SIG-M5 treated with dmso at 0.1 percent for 504 hours (cell line): ENCODE data around the gene CEP63.

Experiments used
- DNase-seq: peaks from one replicate; lab custom pipeline; 2025; ENCODE audit not compliant: unreplicated experiment; lab: John Stamatoyannopoulos, UW

The CEP63 gene

GRCh38 chr3:134485718-134486576 lies at the start of gene CEP63, which contains the start of gene ANAPC13:
TSS of gene CEP63 (plus strand) at chr3:134486057. CDS start at chr3:134495321, 9,264 bp downstream.
TSS of gene ANAPC13 (minus strand) at chr3:134485985. CDS start at chr3:134482904, 3,081 bp downstream.
- peak; percentile 98 for DNase-seq

GRCh38 chr3:134437211-134437752 lies 48.6 kb upstream of the CEP63 start:
- DNase-seq: no peak

GRCh38 chr3:134441321-134441720 lies 44.5 kb upstream of the CEP63 start:
- no peak for DNase-seq

- no peak for DNase-seq
Observed at GRCh38 chr3:134441821-134442220, 44.0 kb upstream of the CEP63 start.

GRCh38 chr3:134445095-134445494 lies 40.8 kb upstream of the CEP63 start:
- no peak for DNase-seq

- DNase-seq: no peak
Observed at GRCh38 chr3:134445636-134446035, 40.2 kb upstream of the CEP63 start.

- no peak for DNase-seq
Observed at GRCh38 chr3:134446800-134447199, 39.1 kb upstream of the CEP63 start.

GRCh38 chr3:134447351-134447750 lies 38.5 kb upstream of the CEP63 start:
- DNase-seq: no peak

GRCh38 chr3:134448664-134449063 lies 37.2 kb upstream of the CEP63 start:
- DNase-seq: no peak

- peak; percentile 19 for DNase-seq
Observed at GRCh38 chr3:134449277-134449676, 36.6 kb upstream of the CEP63 start.

- no peak for DNase-seq
Observed at GRCh38 chr3:134449951-134450350, 35.9 kb upstream of the CEP63 start.

GRCh38 chr3:134453631-134454030 lies 32.2 kb upstream of the CEP63 start:
- no peak for DNase-seq

GRCh38 chr3:134457376-134458074 lies 28.3 kb upstream of the CEP63 start:
- DNase-seq: no peak

- DNase-seq: no peak
Observed at GRCh38 chr3:134458406-134458945, 27.4 kb upstream of the CEP63 start.

- DNase-seq: no peak
Observed at GRCh38 chr3:134459562-134459961, 26.3 kb upstream of the CEP63 start.

GRCh38 chr3:134460965-134461364 lies 24.9 kb upstream of the CEP63 start:
- no peak for DNase-seq

GRCh38 chr3:134462331-134462941 lies 23.4 kb upstream of the CEP63 start:
- no peak for DNase-seq

- DNase-seq: no peak
Observed at GRCh38 chr3:134463676-134464063, 22.2 kb upstream of the CEP63 start.

- DNase-seq: no peak
Observed at GRCh38 chr3:134464064-134464688, 21.7 kb upstream of the CEP63 start.

- no peak for DNase-seq
Observed at GRCh38 chr3:134464689-134465365, 21.0 kb upstream of the CEP63 start.
